Measurements from ENCODE around the gene CCDC157. TPM values are rescaled to one million over a fixed set of nuclear protein-coding genes. Genes with fewer than 3 reads are reported as not detected.

The CCDC157 gene
- polyA plus RNA-seq, 1 donor from 2014 or later = 32.2 TPM

DNA sequence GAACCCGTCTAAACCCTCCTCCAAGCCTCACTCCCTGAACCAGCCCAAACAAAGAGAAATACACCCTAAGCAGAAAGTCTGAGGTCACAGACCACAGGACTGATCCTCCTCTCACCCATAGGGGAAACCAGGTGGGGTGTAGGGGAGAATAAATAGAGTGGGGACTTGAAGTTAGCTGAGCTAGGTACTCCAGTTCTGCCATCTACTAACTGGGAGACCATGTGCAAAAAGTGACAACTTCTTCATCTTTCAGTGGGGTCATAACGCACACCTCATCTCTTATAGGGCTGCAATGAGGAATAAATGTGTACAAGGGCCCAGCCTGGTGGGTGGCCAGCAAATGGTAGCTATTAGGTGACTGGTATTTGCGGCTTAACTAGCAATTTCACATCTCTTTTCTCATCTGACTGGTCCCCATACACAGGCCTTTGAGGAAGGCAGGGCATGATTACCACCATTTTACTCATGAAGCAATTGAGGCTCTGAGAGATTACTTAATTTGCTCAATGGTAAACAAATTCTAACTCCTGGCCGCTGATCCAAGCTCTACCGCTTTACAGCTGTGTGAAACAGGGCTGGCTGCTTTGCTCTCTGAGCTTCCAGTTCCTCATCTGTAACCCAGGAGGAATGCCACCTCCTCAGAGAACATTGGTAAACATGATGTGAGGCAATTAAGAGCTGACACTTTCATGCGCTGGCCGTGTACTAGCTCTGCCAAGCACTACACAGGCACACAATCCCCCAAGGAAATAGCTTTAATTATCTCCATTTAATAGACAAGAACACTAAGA is 46.7 kb upstream of the CCDC157 start:
- no peaks in the 10 kb centered on the region for H3F3A ChIP-seq (ENCODE audit: insufficient read depth, low read length, poor library complexity, severe bottlenecking)
- no peak overlapping the region for H3K9ac ChIP-seq (ENCODE audit: low read length)
- no peaks in the 10 kb centered on the region for H3K9me3 ChIP-seq (ENCODE audit: low read length)
- no peak overlapping the region for H3K4me3 ChIP-seq (ENCODE audit: low read length)
- no peaks in the 10 kb centered on the region for H3K9me2 ChIP-seq (ENCODE audit: insufficient read depth, low read length)
- H3K36me3 ChIP-seq (ENCODE audit: insufficient read depth, low read length) = no peaks in the 10 kb centered on the region
- no peaks in the 10 kb centered on the region for H3K79me2 ChIP-seq (replicated peaks; ENCODE audit: insufficient read depth, low read length)
- H4K20me1 ChIP-seq (ENCODE audit: insufficient read depth) = no peaks in the 10 kb centered on the region
- no peak overlapping the region for H3K27ac ChIP-seq (ENCODE audit: low read length)
- no peak overlapping the region for H3K4me2 ChIP-seq (ENCODE audit: low read length)
- no peaks in the 10 kb centered on the region for H3K27me3 ChIP-seq (ENCODE audit: insufficient read depth, low read depth, low read length)
- H2AFZ ChIP-seq (ENCODE audit: low read depth, low read length) = no peak overlapping the region
- TF ChIP-seq MXI1 (conservative IDR thresholded peaks at IDR 0.05; ENCODE audit: poor library complexity, severe bottlenecking) (no peak), EP300 (conservative IDR thresholded peaks at IDR 0.05; ENCODE audit: poor library complexity, severe bottlenecking) (no peak), RAD21 (conservative IDR thresholded peaks at IDR 0.05) (no peak), POLR2AphosphoS5 (IDR thresholded peaks at IDR 0.05) (peak; percentile 72), TAF1 (IDR thresholded peaks at IDR 0.05; ENCODE audit: low read depth) (no peak)
- TF ChIP-seq, protein P1, sequence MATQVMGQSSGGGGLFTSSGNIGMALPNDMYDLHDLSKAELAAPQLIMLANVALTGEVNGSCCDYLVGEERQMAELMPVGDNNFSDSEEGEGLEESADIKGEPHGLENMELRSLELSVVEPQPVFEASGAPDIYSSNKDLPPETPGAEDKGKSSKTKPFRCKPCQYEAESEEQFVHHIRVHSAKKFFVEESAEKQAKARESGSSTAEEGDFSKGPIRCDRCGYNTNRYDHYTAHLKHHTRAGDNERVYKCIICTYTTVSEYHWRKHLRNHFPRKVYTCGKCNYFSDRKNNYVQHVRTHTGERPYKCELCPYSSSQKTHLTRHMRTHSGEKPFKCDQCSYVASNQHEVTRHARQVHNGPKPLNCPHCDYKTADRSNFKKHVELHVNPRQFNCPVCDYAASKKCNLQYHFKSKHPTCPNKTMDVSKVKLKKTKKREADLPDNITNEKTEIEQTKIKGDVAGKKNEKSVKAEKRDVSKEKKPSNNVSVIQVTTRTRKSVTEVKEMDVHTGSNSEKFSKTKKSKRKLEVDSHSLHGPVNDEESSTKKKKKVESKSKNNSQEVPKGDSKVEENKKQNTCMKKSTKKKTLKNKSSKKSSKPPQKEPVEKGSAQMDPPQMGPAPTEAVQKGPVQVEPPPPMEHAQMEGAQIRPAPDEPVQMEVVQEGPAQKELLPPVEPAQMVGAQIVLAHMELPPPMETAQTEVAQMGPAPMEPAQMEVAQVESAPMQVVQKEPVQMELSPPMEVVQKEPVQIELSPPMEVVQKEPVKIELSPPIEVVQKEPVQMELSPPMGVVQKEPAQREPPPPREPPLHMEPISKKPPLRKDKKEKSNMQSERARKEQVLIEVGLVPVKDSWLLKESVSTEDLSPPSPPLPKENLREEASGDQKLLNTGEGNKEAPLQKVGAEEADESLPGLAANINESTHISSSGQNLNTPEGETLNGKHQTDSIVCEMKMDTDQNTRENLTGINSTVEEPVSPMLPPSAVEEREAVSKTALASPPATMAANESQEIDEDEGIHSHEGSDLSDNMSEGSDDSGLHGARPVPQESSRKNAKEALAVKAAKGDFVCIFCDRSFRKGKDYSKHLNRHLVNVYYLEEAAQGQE (IDR thresholded peaks at IDR 0.05; ENCODE audit: borderline replicate concordance) = no peak

DNA sequence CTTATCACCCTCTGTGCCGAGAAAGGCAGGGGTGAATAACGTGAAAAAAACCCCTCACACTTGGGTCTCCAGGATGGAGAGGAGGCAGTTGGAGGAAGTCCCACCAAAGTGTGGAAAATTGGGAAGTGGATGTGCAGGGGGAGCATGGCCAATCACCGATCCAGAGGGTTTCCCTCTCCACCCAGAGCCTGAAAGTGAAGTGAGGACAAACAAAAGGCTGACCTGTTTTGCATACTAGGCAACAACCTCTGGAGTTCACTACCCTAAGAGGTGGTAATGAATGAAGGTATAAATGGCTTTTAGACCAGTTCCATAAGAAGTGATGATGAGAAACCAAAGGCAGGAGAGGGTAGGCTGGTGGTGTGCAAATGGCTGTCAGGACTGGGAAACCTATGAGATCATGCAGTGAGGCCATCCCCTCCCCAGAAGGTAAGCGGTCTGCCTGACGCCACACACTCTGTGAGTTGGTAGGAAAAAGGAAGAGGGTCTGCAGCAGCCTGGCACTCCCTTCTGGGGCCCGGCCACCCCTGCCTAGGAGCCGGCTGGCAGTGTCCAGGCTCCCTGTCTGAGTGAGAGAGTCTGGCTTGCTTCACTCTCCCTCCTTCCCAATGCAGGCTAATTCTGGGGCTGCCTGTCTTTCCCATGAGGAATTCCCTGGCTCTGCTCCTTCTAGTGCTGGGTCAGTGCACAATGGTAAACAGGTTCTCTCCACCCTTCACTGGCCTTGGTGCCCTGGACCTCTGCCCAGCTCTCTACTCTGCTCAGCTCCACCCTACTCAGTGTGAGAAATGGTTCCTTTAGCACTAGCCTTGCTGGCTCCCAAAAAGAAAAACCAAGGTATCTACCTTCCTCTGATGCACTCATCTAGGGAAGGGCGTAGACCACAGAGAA is 45.7 kb upstream of the CCDC157 start:
- H3K4me3 ChIP-seq (ENCODE audit: low read length) = no peak overlapping the region
- no peak overlapping the region for H3K27ac ChIP-seq (ENCODE audit: low read length)
- H3F3A ChIP-seq (ENCODE audit: insufficient read depth, low read length, poor library complexity, severe bottlenecking) = no peaks in the 10 kb centered on the region
- no peaks in the 10 kb centered on the region for H3K27me3 ChIP-seq (ENCODE audit: insufficient read depth, low read depth, low read length)
- no peaks in the 10 kb centered on the region for H3K9me3 ChIP-seq (ENCODE audit: low read length)
- H3K9ac ChIP-seq (ENCODE audit: low read length) = no peak overlapping the region
- no peaks in the 10 kb centered on the region for H3K79me2 ChIP-seq (replicated peaks; ENCODE audit: insufficient read depth, low read length)
- H3K9me2 ChIP-seq (ENCODE audit: insufficient read depth, low read length) = no peaks in the 10 kb centered on the region
- no peak overlapping the region for H3K4me2 ChIP-seq (ENCODE audit: low read length)
- no peak overlapping the region for H2AFZ ChIP-seq (ENCODE audit: low read depth, low read length)
- H4K20me1 ChIP-seq (ENCODE audit: insufficient read depth) = no peaks in the 10 kb centered on the region
- no peaks in the 10 kb centered on the region for H3K36me3 ChIP-seq (ENCODE audit: insufficient read depth, low read length)
- TF ChIP-seq, protein P1 (IDR thresholded peaks at IDR 0.05; ENCODE audit: borderline replicate concordance) = no peak
- TF ChIP-seq POLR2AphosphoS5 (IDR thresholded peaks at IDR 0.05) = no peak
